DMS 273 treated with DMSO at 0.1 percent for 48 hours (cell line): Measurements from ENCODE around the gene STX7.
A peak's percentile ranks its signal among the peaks of the same experiment; 100 is the strongest.
"Not testable (repeated sequence)": the region's sequence is repeated elsewhere in the genome, so short reads cannot be mapped to it uniquely, and the experiment has no call there.

Experiments used
- DNase-seq: peaks from one replicate; lab custom pipeline; 2025; lab: John Stamatoyannopoulos, UW

STX7 gene

DNA sequence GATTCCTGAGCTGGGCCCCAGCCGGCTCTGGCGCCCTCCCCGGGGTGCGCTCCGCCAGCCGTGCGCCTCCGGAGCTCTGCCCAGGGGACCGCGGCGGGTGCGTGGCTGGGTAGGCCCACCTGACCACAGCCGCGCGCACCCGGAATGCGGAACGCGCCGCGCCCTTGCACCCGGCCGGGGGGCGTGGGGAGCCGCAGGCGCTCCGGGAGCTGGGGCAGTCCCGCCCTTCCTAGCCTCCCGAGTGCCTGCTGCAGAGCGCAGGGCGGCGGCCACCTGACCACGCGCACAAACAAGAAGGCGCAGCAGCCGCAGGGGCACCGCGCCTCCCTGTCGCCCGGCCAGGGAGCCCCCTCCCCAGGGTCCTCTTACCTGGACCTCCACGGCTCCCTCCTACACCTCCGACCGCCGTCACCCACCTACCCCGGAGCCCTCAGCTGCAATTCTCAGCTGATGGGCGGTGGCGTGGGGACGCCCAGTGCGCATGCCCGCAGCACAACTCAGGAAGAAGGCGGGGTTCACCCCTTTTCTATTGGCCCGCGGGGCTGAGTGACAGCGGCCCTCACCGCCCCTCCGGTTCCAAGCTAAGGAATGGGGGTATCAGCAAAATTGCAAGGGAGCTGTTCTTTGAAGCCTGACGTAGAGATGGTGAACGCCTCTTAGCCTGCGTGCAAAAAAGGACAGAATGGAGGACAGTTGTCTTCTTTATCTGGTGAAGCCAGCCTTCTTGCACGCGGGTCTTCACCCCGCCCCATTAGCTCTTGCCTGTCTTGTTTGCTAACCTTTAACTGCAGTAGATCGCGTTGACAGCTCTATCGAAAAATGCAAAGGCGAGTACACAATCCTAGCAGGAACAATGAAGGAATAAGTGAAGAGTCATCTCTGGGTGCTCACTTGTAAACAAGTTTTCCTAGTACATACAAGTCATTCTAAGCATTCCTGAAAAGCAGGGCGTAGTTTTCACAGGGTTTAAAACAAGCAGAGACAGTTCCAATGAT lies at the start of gene STX7:
TSS of gene STX7 (minus strand) at position 479 of the 995 bp plus-strand sequence. CDS start 9,586 bp downstream, outside the sequence.
- DNase-seq: peak; percentile 45

GRCh38 chr6:132560087-132560486 lies 47.2 kb upstream of the STX7 start:
- not testable (repeated sequence) for DNase-seq

GRCh38 chr6:132552372-132552771 lies 39.5 kb upstream of the STX7 start, which contains the start of gene TAAR8:
TSS of gene TAAR8 (plus strand) at chr6:132552672. CDS start at chr6:132552693, 21 bp downstream.
- DNase-seq: no peak

DNA sequence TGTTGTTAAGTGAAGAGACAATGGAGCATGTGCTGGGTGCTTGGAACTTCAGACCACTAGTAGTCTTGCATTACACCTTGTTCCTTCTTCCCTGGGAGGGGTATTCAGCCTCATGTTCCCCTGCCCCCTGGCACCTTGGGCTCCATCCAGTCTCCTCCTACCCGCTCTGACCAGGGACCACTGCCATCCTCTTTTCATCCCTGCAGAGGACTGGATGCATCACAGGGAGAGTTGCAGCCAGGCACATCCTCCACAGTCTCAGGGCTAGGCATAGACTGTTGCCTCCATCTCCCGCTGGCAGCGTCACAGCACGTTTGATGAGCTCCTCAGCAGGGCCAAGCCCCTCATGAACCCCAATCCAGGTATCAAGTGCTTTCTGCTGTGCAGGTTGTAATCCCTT lies 38.3 kb upstream of the STX7 start:
- DNase-seq: no peak

- no peak for DNase-seq
Observed at GRCh38 chr6:132548746-132549463, 36.0 kb upstream of the STX7 start.

GRCh38 chr6:132544826-132545225 lies 31.9 kb upstream of the STX7 start:
- no peak for DNase-seq

GRCh38 chr6:132537977-132538376 lies 25.1 kb upstream of the STX7 start, which contains the start of gene TAAR9:
TSS of gene TAAR9 (plus strand) at chr6:132538277. CDS start at chr6:132538290, 13 bp downstream.
- DNase-seq: no peak

DNA sequence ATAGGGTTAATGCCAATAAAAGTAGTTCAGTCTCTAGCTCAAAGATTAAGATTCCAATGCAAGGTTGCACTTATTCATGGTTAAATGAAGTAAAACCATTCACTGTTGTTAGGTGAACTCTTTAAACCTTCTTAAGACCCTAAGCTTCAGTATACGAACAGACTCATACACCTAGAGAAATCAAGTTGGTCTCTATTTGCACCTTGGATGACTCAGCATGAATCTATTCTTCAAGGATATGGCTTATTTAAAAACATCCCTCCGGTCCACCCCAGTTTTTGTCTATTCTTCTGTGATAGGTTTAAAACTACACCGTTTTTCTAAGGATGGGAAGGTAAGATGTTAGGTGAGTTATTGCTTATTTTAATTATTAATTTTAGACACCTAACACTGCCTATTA lies 24.2 kb upstream of the STX7 start:
- no peak for DNase-seq

- DNase-seq: not testable (repeated sequence)
Observed at GRCh38 chr6:132534546-132534945, 21.6 kb upstream of the STX7 start.

GRCh38 chr6:132530293-132530974 lies 17.5 kb upstream of the STX7 start:
- DNase-seq: peak; percentile 22

- DNase-seq: no peak
Observed at GRCh38 chr6:132527791-132528190, 14.9 kb upstream of the STX7 start.

- DNase-seq: no peak
Observed at GRCh38 chr6:132526461-132526860, 13.5 kb upstream of the STX7 start.

DNA sequence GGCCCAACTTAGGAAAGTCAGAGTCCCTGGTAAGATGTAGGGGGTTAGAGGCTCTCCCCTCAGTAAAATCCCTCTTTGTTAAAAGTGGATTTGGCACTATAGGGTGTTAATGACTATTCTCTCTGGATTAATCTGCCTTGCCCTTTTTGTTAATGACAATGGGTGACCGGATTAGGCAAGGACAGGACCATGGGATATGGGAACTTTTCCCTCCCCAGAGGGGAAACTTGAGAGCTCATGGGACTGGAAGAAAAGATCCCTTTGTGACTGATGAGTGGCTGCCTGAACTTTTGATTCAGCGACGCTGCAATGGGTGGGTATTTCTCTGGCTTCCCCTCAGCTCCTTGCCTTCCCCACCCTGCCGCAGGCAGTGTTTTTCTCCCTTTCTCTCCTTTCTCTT lies 12.9 kb upstream of the STX7 start:
- DNase-seq: no peak

GRCh38 chr6:132524646-132525045 lies 11.7 kb upstream of the STX7 start:
- no peak for DNase-seq

DNA sequence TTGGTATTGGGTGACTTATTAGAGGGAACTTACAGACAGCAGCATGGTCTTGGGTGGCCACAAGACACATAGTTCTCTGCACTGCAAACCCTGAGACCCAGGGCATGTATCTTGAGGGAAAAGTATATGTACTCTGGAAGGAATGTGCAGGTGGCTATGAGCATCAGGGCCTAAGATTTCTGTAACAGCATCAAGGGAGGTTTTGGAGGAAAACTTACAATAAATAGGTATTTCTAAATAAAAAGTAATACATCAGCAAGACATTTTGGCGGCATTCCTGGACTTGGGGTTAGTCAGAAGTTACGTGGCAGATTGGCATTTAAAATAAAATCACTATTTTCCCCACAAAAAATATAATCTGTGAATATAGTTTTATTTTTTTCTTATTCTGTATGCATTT lies 8.0 kb upstream of the STX7 start:
- no peak for DNase-seq

- no peak for DNase-seq
Observed at GRCh38 chr6:132515386-132515785, 2.5 kb upstream of the STX7 start.

DNA sequence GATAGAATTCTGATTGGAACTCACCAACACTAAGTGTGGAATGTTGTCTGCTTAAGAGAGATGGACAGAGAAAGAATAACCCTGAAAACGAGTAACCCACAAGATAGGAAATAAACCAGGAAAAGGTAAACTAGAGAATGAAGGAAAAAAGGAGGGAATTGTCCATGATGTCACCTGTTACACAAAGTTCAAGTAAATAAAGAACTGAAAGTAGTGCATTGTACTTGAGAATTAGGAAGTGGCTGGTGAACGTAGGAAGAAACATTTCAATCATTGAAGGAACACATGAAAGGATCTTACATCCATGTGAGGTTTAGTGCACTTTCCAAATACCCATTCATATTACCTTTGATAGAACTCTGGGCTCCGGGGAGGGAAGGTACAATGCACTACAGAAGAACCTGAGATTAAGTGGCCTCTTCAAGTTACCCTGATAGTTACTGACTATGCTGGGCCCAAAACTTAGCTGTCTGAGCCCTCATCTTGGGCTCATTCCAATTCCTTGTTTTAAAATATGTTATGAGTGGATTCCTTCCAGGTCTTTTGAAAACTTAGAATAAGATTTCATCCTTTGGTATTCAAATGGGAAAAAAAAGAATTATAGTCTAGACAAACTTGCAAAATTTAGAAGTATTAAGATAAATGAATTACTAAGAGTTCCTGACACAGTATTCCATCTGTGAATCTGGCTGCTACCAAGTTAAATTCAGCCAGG lies 1.1 kb upstream of the STX7 start:
- no peak for DNase-seq

- no peak for DNase-seq
Observed at GRCh38 chr6:132512342-132512637, 626 bp downstream of the STX7 start.

- DNase-seq: no peak
Observed at GRCh38 chr6:132511831-132512220, 1.1 kb downstream of the STX7 start.

- no peak for DNase-seq
Observed at GRCh38 chr6:132511210-132511830, 1.6 kb downstream of the STX7 start.
